HepG2 (cell line): ENCODE results near the gene TPM2. TPM values are rescaled to one million over a fixed set of nuclear protein-coding genes. Genes with fewer than 3 reads are reported as not detected.

Experiments used
- AHR ChIP-seq: IDR thresholded peaks from 2 replicates; pipeline ENCODE4 v1.6.1; 2018; ENCODE audit warnings: missing genetic modification reagents, missing compliant biosample characterization
- ELF1 ChIP-seq: sonication (generic); formaldehyde crosslinking; IDR thresholded peaks from 2 replicates; pipeline ENCODE4 v1.4.0; 2020; ENCODE audit warnings: missing genetic modification reagents
- EP300 ChIP-seq, 3 experiments: sonication (generic) in 1 of 3; formaldehyde crosslinking in 1 of 3; IDR thresholded peaks; 2 replicates each; pipeline versions ENCODE4 v1.5.1 to v1.6.1; 2011 to 2020; ENCODE audit warnings: low read depth in 2 of 3, low read length in 2 of 3, borderline replicate concordance in 1 of 3, improper control_type of control experiment in 1 of 3, mild to moderate bottlenecking in 1 of 3, missing genetic modification reagents in 1 of 3, moderate library complexity in 1 of 3
- FOXJ3 ChIP-seq: sonication (generic); formaldehyde crosslinking; IDR thresholded peaks from 2 replicates; pipeline ENCODE4 v1.4.0; 2020; ENCODE audit warnings: missing genetic modification reagents, mild to moderate bottlenecking, borderline replicate concordance
- MTF1 ChIP-seq: sonication (generic); formaldehyde crosslinking; IDR thresholded peaks from 2 replicates; pipeline ENCODE4 v1.5.0; 2020; ENCODE audit warnings: missing genetic modification reagents
- NAIF1 ChIP-seq: sonication (generic); formaldehyde crosslinking; IDR thresholded peaks from 2 replicates; pipeline ENCODE4 v1.5.0; 2020; ENCODE audit warnings: mild to moderate bottlenecking, missing genetic modification reagents, borderline replicate concordance
- PAWR ChIP-seq: sonication (generic); formaldehyde crosslinking; IDR thresholded peaks from 2 replicates; pipeline ENCODE4 v1.4.0; 2020; ENCODE audit warnings: missing genetic modification reagents, mild to moderate bottlenecking, borderline replicate concordance
- POLR2A ChIP-seq, 2 experiments: IDR thresholded peaks; 2 replicates each; pipeline ENCODE4 v1.6.1; 2011; ENCODE audit warnings: low read depth in 2 of 2, low read length in 2 of 2, mild to moderate bottlenecking in 1 of 2, moderate library complexity in 1 of 2; ENCODE audit not compliant: insufficient read depth in 1 of 2
- TAF1 ChIP-seq: sonication (generic); formaldehyde crosslinking; IDR thresholded peaks from 2 replicates; pipeline ENCODE4 v1.4.0; 2020; ENCODE audit warnings: missing genetic modification reagents
- TGIF2 ChIP-seq: IDR thresholded peaks from 2 replicates; pipeline ENCODE4 v1.6.1; 2016; ENCODE audit warnings: control low read depth, missing compliant biosample characterization
- ZNF296 ChIP-seq: sonication (generic); formaldehyde crosslinking; conservative IDR thresholded peaks from 2 replicates; pipeline ENCODE4 v1.5.0; 2020; ENCODE audit warnings: mild to moderate bottlenecking, missing genetic modification reagents
- ZNF34 ChIP-seq: sonication (generic); formaldehyde crosslinking; IDR thresholded peaks from 2 replicates; pipeline ENCODE4 v1.4.0; 2020; ENCODE audit warnings: mild to moderate bottlenecking, missing genetic modification reagents, borderline replicate concordance
- ZNF451 ChIP-seq: sonication (generic); formaldehyde crosslinking; IDR thresholded peaks from 2 replicates; pipeline ENCODE4 v1.5.0; 2020; ENCODE audit warnings: mild to moderate bottlenecking, missing genetic modification reagents
- ZNF564 ChIP-seq: sonication (generic); formaldehyde crosslinking; IDR thresholded peaks from 2 replicates; pipeline ENCODE4 v1.8.1; 2023; ENCODE audit warnings: mild to moderate bottlenecking, missing genetic modification reagents
- polyA plus RNA-seq, 8 experiments: library from polyadenylated mRNA; depleted of rRNA in 3 of 8; stranded (reverse) in 7 of 8; unstranded in 1 of 8; fragments of >200 nt; fragmentation: Illumina TruSeq in 4 of 8; extraction: Trizol in 4 of 8; gene quantifications; 2 replicates each; pipeline versions ENCODE4 v1.2.1 to v1.2.3, GENCODE V29; 2011 to 2016; ENCODE audit warnings: low read depth in 4 of 8, missing spikeins in 1 of 8, mixed read lengths in 1 of 8; ENCODE audit not compliant: insufficient read depth in 1 of 8
- total RNA-seq, 5 experiments: library from RNA; depleted of rRNA; stranded (reverse); fragments of >200 nt; fragmentation: Illumina TruSeq; extraction: Trizol; gene quantifications; 2 replicates each; pipeline ENCODE4 v1.2.3, GENCODE V29; 2016; ENCODE audit warnings: low read depth in 1 of 5
- TF ChIP-seq, protein P1 (sequence below): sonication (generic); formaldehyde crosslinking; conservative IDR thresholded peaks from 2 replicates; pipeline ENCODE4 v1.4.0; 2020; ENCODE audit warnings: mild to moderate bottlenecking, missing genetic modification reagents, moderate library complexity
- TF ChIP-seq, protein P2 (sequence below): IDR thresholded peaks from 2 replicates; pipeline ENCODE4 v1.6.1; 2016; ENCODE audit warnings: missing compliant biosample characterization, missing genetic modification reagents, borderline replicate concordance
- TF ChIP-seq, protein P3 (sequence below): IDR thresholded peaks from 2 replicates; pipeline ENCODE4 v1.6.1; 2016; ENCODE audit warnings: low read depth, borderline replicate concordance
- TF ChIP-seq, protein P4 (sequence below): IDR thresholded peaks from 2 replicates; pipeline ENCODE4 v1.6.1; 2016; ENCODE audit warnings: mild to moderate bottlenecking, missing biosample characterization, missing genetic modification reagents
- TF ChIP-seq, protein P5 (sequence below): IDR thresholded peaks from 2 replicates; pipeline ENCODE4 v1.6.1; 2016; ENCODE audit warnings: missing compliant biosample characterization, missing genetic modification reagents, borderline replicate concordance

Gene TPM2
- total and polyA plus RNA-seq, 2 of the 13 experiments (the other 11 are each of a cell fraction or from before 2014, with no cell fraction given): 3.1 to 10.7 TPM

DNA sequence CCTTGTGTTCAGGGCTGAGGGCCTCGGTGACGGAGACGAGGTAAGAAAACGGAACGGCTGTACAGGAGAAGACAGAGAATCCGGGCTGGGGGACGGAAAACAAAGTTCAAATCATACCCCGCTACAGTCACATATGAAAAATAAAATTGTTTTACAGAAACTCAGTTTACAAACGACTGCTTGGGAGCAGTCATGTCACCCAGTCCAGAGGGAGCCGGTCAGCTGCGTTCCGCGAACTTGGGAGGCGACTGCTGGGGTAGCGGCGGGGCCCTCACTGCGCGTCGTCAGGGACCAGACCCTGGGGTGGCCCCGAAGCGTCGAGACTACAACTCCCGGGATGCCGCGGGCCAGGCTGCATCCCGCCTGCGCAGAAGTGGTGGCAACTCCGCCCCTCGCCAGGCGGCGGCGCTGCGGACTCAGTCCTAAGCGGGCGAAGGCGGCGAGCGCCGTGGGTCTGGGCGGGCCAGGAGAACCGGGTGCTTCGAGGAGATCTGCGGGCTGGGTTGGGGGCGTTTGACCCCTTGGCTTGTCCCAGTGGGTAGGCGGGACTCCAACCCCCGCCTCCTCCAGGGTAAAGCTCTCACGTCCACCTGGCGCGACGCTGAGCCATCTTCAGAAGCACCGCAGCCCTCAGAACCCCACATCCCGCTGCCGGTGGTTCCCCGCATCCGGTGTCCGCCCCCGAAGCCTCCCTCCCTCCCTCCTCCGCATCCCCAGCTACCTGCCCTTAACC lies 43.0 kb downstream of the TPM2 start (continued):
- TF ChIP-seq ZNF451: no peak
- TF ChIP-seq ELF1 (CRISPR knock-in tag): peak; percentile 59; the same call in 1 of the 2 replicates
- TF ChIP-seq, protein P1, sequence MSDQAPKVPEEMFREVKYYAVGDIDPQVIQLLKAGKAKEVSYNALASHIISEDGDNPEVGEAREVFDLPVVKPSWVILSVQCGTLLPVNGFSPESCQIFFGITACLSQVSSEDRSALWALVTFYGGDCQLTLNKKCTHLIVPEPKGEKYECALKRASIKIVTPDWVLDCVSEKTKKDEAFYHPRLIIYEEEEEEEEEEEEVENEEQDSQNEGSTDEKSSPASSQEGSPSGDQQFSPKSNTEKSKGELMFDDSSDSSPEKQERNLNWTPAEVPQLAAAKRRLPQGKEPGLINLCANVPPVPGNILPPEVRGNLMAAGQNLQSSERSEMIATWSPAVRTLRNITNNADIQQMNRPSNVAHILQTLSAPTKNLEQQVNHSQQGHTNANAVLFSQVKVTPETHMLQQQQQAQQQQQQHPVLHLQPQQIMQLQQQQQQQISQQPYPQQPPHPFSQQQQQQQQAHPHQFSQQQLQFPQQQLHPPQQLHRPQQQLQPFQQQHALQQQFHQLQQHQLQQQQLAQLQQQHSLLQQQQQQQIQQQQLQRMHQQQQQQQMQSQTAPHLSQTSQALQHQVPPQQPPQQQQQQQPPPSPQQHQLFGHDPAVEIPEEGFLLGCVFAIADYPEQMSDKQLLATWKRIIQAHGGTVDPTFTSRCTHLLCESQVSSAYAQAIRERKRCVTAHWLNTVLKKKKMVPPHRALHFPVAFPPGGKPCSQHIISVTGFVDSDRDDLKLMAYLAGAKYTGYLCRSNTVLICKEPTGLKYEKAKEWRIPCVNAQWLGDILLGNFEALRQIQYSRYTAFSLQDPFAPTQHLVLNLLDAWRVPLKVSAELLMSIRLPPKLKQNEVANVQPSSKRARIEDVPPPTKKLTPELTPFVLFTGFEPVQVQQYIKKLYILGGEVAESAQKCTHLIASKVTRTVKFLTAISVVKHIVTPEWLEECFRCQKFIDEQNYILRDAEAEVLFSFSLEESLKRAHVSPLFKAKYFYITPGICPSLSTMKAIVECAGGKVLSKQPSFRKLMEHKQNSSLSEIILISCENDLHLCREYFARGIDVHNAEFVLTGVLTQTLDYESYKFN: no peak; the same call in none of the 2 replicates
- 0 out of 2 replicates have a peak, but pooled peaks have one; percentile 58 for TF ChIP-seq ZNF34
- TF ChIP-seq, protein P2, sequence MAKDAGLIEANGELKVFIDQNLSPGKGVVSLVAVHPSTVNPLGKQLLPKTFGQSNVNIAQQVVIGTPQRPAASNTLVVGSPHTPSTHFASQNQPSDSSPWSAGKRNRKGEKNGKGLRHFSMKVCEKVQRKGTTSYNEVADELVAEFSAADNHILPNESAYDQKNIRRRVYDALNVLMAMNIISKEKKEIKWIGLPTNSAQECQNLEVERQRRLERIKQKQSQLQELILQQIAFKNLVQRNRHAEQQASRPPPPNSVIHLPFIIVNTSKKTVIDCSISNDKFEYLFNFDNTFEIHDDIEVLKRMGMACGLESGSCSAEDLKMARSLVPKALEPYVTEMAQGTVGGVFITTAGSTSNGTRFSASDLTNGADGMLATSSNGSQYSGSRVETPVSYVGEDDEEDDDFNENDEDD (CRISPR knock-in tag): peak; percentile 61; the same call in 1 of the 2 replicates
- TF ChIP-seq NAIF1 (CRISPR knock-in tag): peak; percentile 64; the same call in 1 of the 2 replicates
- TF ChIP-seq TGIF2 (CRISPR knock-in tag): no peak
- TF ChIP-seq PAWR (CRISPR knock-in tag): no peak
- no peak; the same call in 1 of the 2 replicates for TF ChIP-seq FOXJ3
- TF ChIP-seq, protein P3, sequence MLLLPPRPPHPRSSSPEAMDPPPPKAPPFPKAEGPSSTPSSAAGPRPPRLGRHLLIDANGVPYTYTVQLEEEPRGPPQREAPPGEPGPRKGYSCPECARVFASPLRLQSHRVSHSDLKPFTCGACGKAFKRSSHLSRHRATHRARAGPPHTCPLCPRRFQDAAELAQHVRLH: no peak; the same call in 1 of the 2 replicates
- TF ChIP-seq ZNF564 (CRISPR knock-in tag): no peak
- TF ChIP-seq EP300 (IDR thresholded peaks at IDR 0.05; ENCODE audit: low read depth in 2 of 2, low read length in 2 of 2): no peak
- no peak for TF ChIP-seq EP300 (CRISPR knock-in tag; IDR thresholded peaks at IDR 0.05; ENCODE audit: borderline replicate concordance)
- TF ChIP-seq, protein P4, sequence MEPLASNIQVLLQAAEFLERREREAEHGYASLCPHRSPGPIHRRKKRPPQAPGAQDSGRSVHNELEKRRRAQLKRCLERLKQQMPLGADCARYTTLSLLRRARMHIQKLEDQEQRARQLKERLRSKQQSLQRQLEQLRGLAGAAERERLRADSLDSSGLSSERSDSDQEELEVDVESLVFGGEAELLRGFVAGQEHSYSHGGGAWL (CRISPR knock-in tag): peak; percentile 47; the same call in 1 of the 2 replicates
- TF ChIP-seq, protein P5, sequence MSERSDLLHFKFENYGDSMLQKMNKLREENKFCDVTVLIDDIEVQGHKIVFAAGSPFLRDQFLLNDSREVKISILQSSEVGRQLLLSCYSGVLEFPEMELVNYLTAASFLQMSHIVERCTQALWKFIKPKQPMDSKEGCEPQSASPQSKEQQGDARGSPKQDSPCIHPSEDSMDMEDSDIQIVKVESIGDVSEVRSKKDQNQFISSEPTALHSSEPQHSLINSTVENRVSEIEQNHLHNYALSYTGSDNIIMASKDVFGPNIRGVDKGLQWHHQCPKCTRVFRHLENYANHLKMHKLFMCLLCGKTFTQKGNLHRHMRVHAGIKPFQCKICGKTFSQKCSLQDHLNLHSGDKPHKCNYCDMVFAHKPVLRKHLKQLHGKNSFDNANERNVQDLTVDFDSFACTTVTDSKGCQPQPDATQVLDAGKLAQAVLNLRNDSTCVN: peak; percentile 66; the same call in 1 of the 2 replicates
- TF ChIP-seq TAF1 (CRISPR knock-in tag): peak; percentile 53
- no peak for TF ChIP-seq ZNF296 (CRISPR knock-in tag)
- no peak for TF ChIP-seq MTF1 (CRISPR knock-in tag)
- peak; percentile 64 to 81 for TF ChIP-seq POLR2A (IDR thresholded peaks at IDR 0.05; ENCODE audit: insufficient read depth in 1 of 2, low read depth in 2 of 2, low read length in 2 of 2)
- 0 out of 2 replicates have a peak, but pooled peaks have one; percentile 77 for TF ChIP-seq AHR (CRISPR knock-in tag)
